Right ventricle myocardium superior (tissue), 1 donor: ENCODE measurements around the gene CKMT1B. TPM values are rescaled to one million over a fixed set of nuclear protein-coding genes. Genes with fewer than 3 reads are reported as not detected.
"Not testable (repeated sequence)": the region's sequence is repeated elsewhere in the genome, so short reads cannot be mapped to it uniquely, and the experiment has no call there.

Source experiments
- ATAC-seq: fragments of 200-7000 bp; cut with Tn5 transposase; one replicate; pipeline ENCODE4 v1.9.1; 2020; ENCODE audit warnings: mild to moderate bottlenecking; ENCODE audit not compliant: poor library complexity
- DNase-seq: peaks from one replicate; pipeline ENCODE4 v3.0.0-alpha.2; 2020
- intact Hi-C: fragments of 100-400 bp; cut with DNase I; formaldehyde crosslinking; loops from one replicate; pipeline ENCODE4 v1.11.2; 2022
- total RNA-seq: library from RNA; stranded (reverse); fragmentation: NEBNext Ultra II Directional; extraction: Animal tissue kit (Norgen Biotek cat#: 25700); gene quantifications from one replicate; pipeline ENCODE4 v1.2.1, GENCODE V29; 2021
- donor health status: DM: no; HTN: yes; CAD: no; lungs with severe emphysema.

CKMT1B gene
- total RNA-seq, 1 donor from 2014 or later, result 0.75 TPM

GRCh38 chr15:43622068-43622799 is 28.4 kb downstream of the CKMT1B start:
- intact Hi-C loops, ATAC-seq, DNase-seq: not testable (repeated sequence)

- DNase-seq (no peak), ATAC-seq (no peak)
- intact Hi-C loops, result no loop called here
These were observed 31.3 kb downstream of the CKMT1B start for GRCh38 chr15:43625106-43625505.

- DNase-seq, ATAC-seq, intact Hi-C loops: not testable (repeated sequence)
These were observed 33.1 kb downstream of the CKMT1B start for GRCh38 chr15:43626937-43627336.

- intact Hi-C loops, result not testable (repeated sequence)
These were observed 44.8 kb downstream of the CKMT1B start for GRCh38 chr15:43638464-43639204.

More at GRCh38 chr15:43638464-43639204, 44.8 kb downstream of the CKMT1B start:
- not testable (repeated sequence) for DNase-seq, ATAC-seq

Other genes with a start within 250 kb of the CKMT1B start
- 11.7 TPM for gene ZSCAN29, start 223.0 kb upstream of the CKMT1B start, total RNA-seq
- gene TUBGCP4, start 222.9 kb upstream of the CKMT1B start, total RNA-seq, result 11.1 TPM
- 23.7 TPM for gene TP53BP1, start 100.9 kb upstream of the CKMT1B start, total RNA-seq
- gene MAP1A, start 76.4 kb upstream of the CKMT1B start, total RNA-seq, result 24.4 TPM
- 13.1 TPM for gene PPIP5K1, start 3.8 kb upstream of the CKMT1B start, total RNA-seq
- not detected for gene STRC, start 24.8 kb downstream of the CKMT1B start, total RNA-seq
- 1.1 TPM for gene CATSPER2, start 54.8 kb downstream of the CKMT1B start, total RNA-seq
- gene CKMT1A, start 99.8 kb downstream of the CKMT1B start, total RNA-seq, result not detected
- 131 TPM for gene PDIA3, start 152.4 kb downstream of the CKMT1B start, total RNA-seq
- gene ELL3, start 182.9 kb downstream of the CKMT1B start, total RNA-seq, result 1.4 TPM
- gene SERF2, start 198.3 kb downstream of the CKMT1B start, total RNA-seq, result 1,060 TPM
- 0.19 TPM for gene SERINC4, start 206.2 kb downstream of the CKMT1B start, total RNA-seq
- gene HYPK, start 206.6 kb downstream of the CKMT1B start, total RNA-seq, result 9.4 TPM
- gene MFAP1, start 230.7 kb downstream of the CKMT1B start, total RNA-seq, result 16.9 TPM
- gene WDR76, start 233.0 kb downstream of the CKMT1B start, total RNA-seq, result 1.6 TPM